Lung microvascular endothelial cell (primary cell): Measurements from ENCODE around the gene NDUFAF7. TPM values are rescaled to one million over a fixed set of nuclear protein-coding genes. Genes with fewer than 3 reads are reported as not detected.
"Not testable (repeated sequence)": the region's sequence is repeated elsewhere in the genome, so short reads cannot be mapped to it uniquely, and the experiment has no call there.

Experiments
- DNase-seq, 2 donors: peaks; one replicate each; pipeline versions ENCODE4 v3.0.0 to v3.0.0-alpha.2; 2010; ENCODE audit warnings: low read depth in 2 of 2
- total RNA-seq: library from RNA; depleted of rRNA; stranded (reverse); fragments of >200 nt; gene quantifications from 2 replicates; pipeline ENCODE4 v1.2.1, GENCODE V29; 2014

The NDUFAF7 gene
- total RNA-seq, 1 donor from 2014 or later: 5.8 TPM

GRCh38 chr2:37281916-37282315 is 50.5 kb downstream of the NDUFAF7 start:
- no peak for DNase-seq

GRCh38 chr2:37282746-37283145 is 51.3 kb downstream of the NDUFAF7 start:
- DNase-seq: no peak

- DNase-seq: peak; percentile 2 to 62
Measured at GRCh38 chr2:37283207-37283606, 51.7 kb downstream of the NDUFAF7 start.

GRCh38 chr2:37284381-37284780 is 52.9 kb downstream of the NDUFAF7 start:
- no peak for DNase-seq

- peak in 1 of 2 donors; percentile 9 for DNase-seq
Measured at GRCh38 chr2:37287966-37288365, 56.5 kb downstream of the NDUFAF7 start.

- no peak for DNase-seq
Measured at GRCh38 chr2:37291680-37292079, 60.2 kb downstream of the NDUFAF7 start.

- DNase-seq: not testable (repeated sequence)
Measured at GRCh38 chr2:37294858-37295257, 63.4 kb downstream of the NDUFAF7 start.

- DNase-seq: no peak
Measured at GRCh38 chr2:37295469-37296073, 64.1 kb downstream of the NDUFAF7 start.

- DNase-seq: no peak
Measured at GRCh38 chr2:37297632-37298031, 66.2 kb downstream of the NDUFAF7 start.

Other genes starting within 250 kb of the NDUFAF7 start
- 20.9 and 30.0 TPM in 2 replicates for gene HEATR5B, start 147.3 kb upstream of the NDUFAF7 start, total RNA-seq
- 4.1 and 5.2 TPM in 2 replicates for gene GPATCH11, start 147.1 kb upstream of the NDUFAF7 start, total RNA-seq
- 16.8 and 17.5 TPM in 2 replicates for gene EIF2AK2, start 74.7 kb upstream of the NDUFAF7 start, total RNA-seq
- gene SULT6B1, start 43.0 kb upstream of the NDUFAF7 start, total RNA-seq: not detected in 2 replicates
- 4.6 and 7.4 TPM in 2 replicates for gene CEBPZOS, start 35.2 kb upstream of the NDUFAF7 start, total RNA-seq
- 22.0 and 38.7 TPM in 2 replicates for gene CEBPZ, start 62 bp upstream of the NDUFAF7 start, total RNA-seq
- gene PRKD3, start 93.2 kb downstream of the NDUFAF7 start, total RNA-seq: 48.4 and 51.0 TPM in 2 replicates
- gene QPCT, start 113.0 kb downstream of the NDUFAF7 start, total RNA-seq: 0.60 and 3.7 TPM in 2 replicates